A549 (cell line): ENCODE data around the gene RPS6KA2. TPM values are rescaled to one million over a fixed set of nuclear protein-coding genes. Genes with fewer than 3 reads are reported as not detected.

ENCODE experiments used
- ATAC-seq, 2 experiments: fragments of 200-7000 bp in 1 of 2; fragments of >200 bp in 1 of 2; cut with Nextera tagmentation in 1 of 2; cut with Tn5 transposase in 1 of 2; 3 replicates each; pipeline versions ENCODE4 v1.8.0 to v1.9.1; 2018 to 2020; ENCODE audit warnings: mild to moderate bottlenecking in 1 of 2, moderate library complexity in 1 of 2
- CTCF ChIA-PET: fragments of 300-600 bp; sonication (Branson Sonifier 250); formaldehyde crosslinking; extraction: SDS; loops from one replicate; lab custom pipeline; 2021; ENCODE audit warnings: antibody characterized with exemption, inconsistent platforms; lab: Yijun Ruan, JAX
- POLR2A ChIA-PET: fragments of 350-600 bp; formaldehyde crosslinking; extraction: SDS; loops from one replicate; lab custom pipeline; 2021; ENCODE audit warnings: antibody characterized with exemption, inconsistent platforms; lab: Yijun Ruan, JAX
- DNase-seq, 2 experiments: peaks; one replicate each; pipeline versions ENCODE4 v3.0.0 to v3.0.0-alpha.2; 2011 to 2016; ENCODE audit warnings: low read depth in 1 of 2, low spot score in 1 of 2
- FAIRE-seq: peaks from 2 replicates; lab custom pipeline; 2011; peaks lifted over from hg19 to GRCh38; lab: Jason Lieb, UNC
- H3K27ac ChIP-seq, 2 experiments: fragments of >200 bp; sonication (Bioruptor Twin); formaldehyde crosslinking; 3 replicates each; pipeline ENCODE4 v1.5.1; 2016 to 2017
- H3K4me1 ChIP-seq: fragments of >200 bp; sonication (Bioruptor Twin); formaldehyde crosslinking; 3 replicates; pipeline ENCODE4 v1.6.1; 2016
- H3K4me2 ChIP-seq: fragments of >200 bp; sonication (Bioruptor Twin); formaldehyde crosslinking; 3 replicates; pipeline ENCODE4 v1.6.1; 2016
- H3K4me3 ChIP-seq: fragments of >200 bp; sonication (Bioruptor Twin); formaldehyde crosslinking; 3 replicates; pipeline ENCODE4 v1.5.1; 2016
- H3K9me3 ChIP-seq: fragments of >200 bp; sonication (Bioruptor Twin); formaldehyde crosslinking; 3 replicates; pipeline ENCODE4 v1.6.1; 2016
- BCL3 ChIP-seq: fragments of >200 bp; sonication (Bioruptor Twin); formaldehyde crosslinking; IDR thresholded peaks from 3 replicates; pipeline ENCODE4 v1.6.1; 2016
- CEBPB ChIP-seq, 2 experiments: fragments of >200 bp in 1 of 2; sonication (Bioruptor Twin) in 1 of 2; formaldehyde crosslinking in 1 of 2; IDR thresholded peaks; 2 replicates each; pipeline ENCODE4 v1.6.1; 2012 to 2016
- CTCF ChIP-seq: fragments of >200 bp; sonication (Bioruptor Twin); formaldehyde crosslinking; IDR thresholded peaks from 3 replicates; pipeline ENCODE4 v1.5.1; 2016
- EHF ChIP-seq: fragments of 250-450 bp; sonication (Bioruptor Pico); IDR thresholded peaks from 2 replicates; pipeline ENCODE4 v1.5.0; 2020; ENCODE audit warnings: mild to moderate bottlenecking
- EHMT2 ChIP-seq: fragments of 200-600 bp; sonication (generic); IDR thresholded peaks from 2 replicates; pipeline ENCODE4 v1.6.1; 2016; ENCODE audit warnings: antibody characterized with exemption, low read depth, mild to moderate bottlenecking, moderate library complexity
- EP300 ChIP-seq, 2 experiments: fragments of >200 bp; sonication (Bioruptor Twin); formaldehyde crosslinking; IDR thresholded peaks; 2 replicates in 1 of 2; 3 replicates in 1 of 2; pipeline ENCODE4 v1.6.1; 2016 to 2017
- FOXS1 ChIP-seq: fragments of 250-450 bp; sonication (Bioruptor Pico); IDR thresholded peaks from 2 replicates; pipeline ENCODE4 v1.5.0; 2020; ENCODE audit warnings: mild to moderate bottlenecking, moderate library complexity
- HMGXB4 ChIP-seq: fragments of 250-450 bp; sonication (Bioruptor Pico); IDR thresholded peaks from 2 replicates; pipeline ENCODE4 v1.5.0; 2021; ENCODE audit warnings: mild to moderate bottlenecking, moderate library complexity, borderline replicate concordance
- HOXB5 ChIP-seq: fragments of 250-450 bp; sonication (Bioruptor Pico); IDR thresholded peaks from 2 replicates; pipeline ENCODE4 v1.5.0; 2020; ENCODE audit warnings: mild to moderate bottlenecking, moderate library complexity
- MAX ChIP-seq: IDR thresholded peaks from 2 replicates; pipeline ENCODE4 v1.6.1; 2012
- NFE2L2 ChIP-seq: fragments of 150-350 bp; conservative IDR thresholded peaks from 2 replicates; pipeline ENCODE4 v1.6.1; 2014; ENCODE audit warnings: low read length
- PBX3 ChIP-seq: IDR thresholded peaks from 2 replicates; pipeline ENCODE4 v1.6.1; 2012
- POLR2A ChIP-seq: IDR thresholded peaks from 2 replicates; pipeline ENCODE4 v1.6.1; 2012; ENCODE audit warnings: mild to moderate bottlenecking, low read length
- RFX5 ChIP-seq: fragments of 450-650 bp; IDR thresholded peaks from 2 replicates; pipeline ENCODE4 v1.7.1; 2014; ENCODE audit warnings: antibody characterized with exemption, mild to moderate bottlenecking, moderate library complexity
- ZC3H11A ChIP-seq: fragments of 450-650 bp; IDR thresholded peaks from 2 replicates; pipeline ENCODE4 v1.6.1; 2014; ENCODE audit warnings: antibody characterized with exemption, mild to moderate bottlenecking
- ZFP36 ChIP-seq: fragments of 450-650 bp; IDR thresholded peaks from 2 replicates; pipeline ENCODE4 v1.6.1; 2014; ENCODE audit warnings: borderline replicate concordance; ENCODE audit not compliant: partially characterized antibody
- ZNF302 ChIP-seq: fragments of 250-450 bp; sonication (Bioruptor Pico); IDR thresholded peaks from 2 replicates; pipeline ENCODE4 v1.9.0; 2021; ENCODE audit warnings: inconsistent platforms, mild to moderate bottlenecking, moderate library complexity
- WGBS: methylation state at CpG from one replicate; pipeline ENCODE4 v1.1.6; 2017; ENCODE audit errors: missing lambda C conversion rate; 5-methylcytosine and 5-hydroxymethylcytosine counted together
- polyA plus RNA-seq, 4 experiments: library from polyadenylated mRNA; depleted of rRNA in 3 of 4; stranded (reverse); fragments of >200 nt; fragmentation: RNase III in 1 of 4; extraction: RNeasy Plus Mini Kit Qiagen cat#74134 plus additional on column Dnase treatment in 1 of 4; gene quantifications; 2 replicates in 3 of 4; 3 replicates in 1 of 4; pipeline ENCODE4 v1.2.3, GENCODE V29; 2011 to 2017

RPS6KA2 gene
- polyA plus RNA-seq, 2 of the 4 experiments (the other 2 are of a cell fraction): 0.19 TPM; not detected in 1

- Histone ChIP-seq H3K4me2 (no peak overlapping the region), H3K27ac (no peak overlapping the region), H3K9me3 (no peaks in the 10 kb centered on the region), H3K4me3 (no peak overlapping the region), H3K4me1 (no peaks in the 10 kb centered on the region)
- DNase-seq (no peak), FAIRE-seq (no peak), ATAC-seq (no peak)
- no peak for TF ChIP-seq HMGXB4 (CRISPR knock-in tag)
- TF ChIP-seq NFE2L2: no peak
- TF ChIP-seq PBX3: no peak
- no peak for TF ChIP-seq HOXB5
- no peak for TF ChIP-seq CTCF
- CTCF ChIA-PET: interaction anchor here (1.3 kb wide), 1 partner anchor 298 kb away, joined by 3 read pairs; no protein-coding TSS in a partner anchor
- whole genome bisulfite sequencing: 0% methylated on average over 2 of the region's 15 CpGs
- POLR2A ChIA-PET: no interaction called here
Measured at GRCh38 chr6:166476634-166477215, 150.3 kb downstream of the RPS6KA2 start.

- H3K4me1 ChIP-seq: no peaks in the 10 kb centered on the region
- no peak for ATAC-seq
Measured at GRCh38 chr6:166476061-166476591, 150.9 kb downstream of the RPS6KA2 start.

More at GRCh38 chr6:166476061-166476591, 150.9 kb downstream of the RPS6KA2 start:
- WGBS: 54% methylated on average over 10 of the region's 14 CpGs
- POLR2A ChIA-PET: no interaction called here
- FAIRE-seq (no peak), DNase-seq (no peak)
- Histone ChIP-seq H3K9me3 (no peaks in the 10 kb centered on the region), H3K27ac (no peak overlapping the region), H3K4me2 (no peak overlapping the region), H3K4me3 (no peak overlapping the region)
- TF ChIP-seq CEBPB (IDR thresholded peaks at IDR 0.05) (no peak), ZC3H11A (no peak), ZFP36 (no peak), BCL3 (no peak), POLR2A (no peak), EHF (CRISPR knock-in tag) (no peak), RFX5 (no peak), ZNF302 (CRISPR knock-in tag) (no peak), MAX (no peak), FOXS1 (CRISPR knock-in tag) (no peak), EP300 (IDR thresholded peaks at IDR 0.05) (no peak), EHMT2 (no peak)
- CTCF ChIA-PET: interaction anchor here (1.3 kb wide), 1 partner anchor 299 kb away, joined by 3 read pairs; no protein-coding TSS in a partner anchor
